ENCODE data around the gene HDHD2.
"Not testable (repeated sequence)": the region's sequence is repeated elsewhere in the genome, so short reads cannot be mapped to it uniquely, and the experiment has no call there.

HDHD2 gene

DNA sequence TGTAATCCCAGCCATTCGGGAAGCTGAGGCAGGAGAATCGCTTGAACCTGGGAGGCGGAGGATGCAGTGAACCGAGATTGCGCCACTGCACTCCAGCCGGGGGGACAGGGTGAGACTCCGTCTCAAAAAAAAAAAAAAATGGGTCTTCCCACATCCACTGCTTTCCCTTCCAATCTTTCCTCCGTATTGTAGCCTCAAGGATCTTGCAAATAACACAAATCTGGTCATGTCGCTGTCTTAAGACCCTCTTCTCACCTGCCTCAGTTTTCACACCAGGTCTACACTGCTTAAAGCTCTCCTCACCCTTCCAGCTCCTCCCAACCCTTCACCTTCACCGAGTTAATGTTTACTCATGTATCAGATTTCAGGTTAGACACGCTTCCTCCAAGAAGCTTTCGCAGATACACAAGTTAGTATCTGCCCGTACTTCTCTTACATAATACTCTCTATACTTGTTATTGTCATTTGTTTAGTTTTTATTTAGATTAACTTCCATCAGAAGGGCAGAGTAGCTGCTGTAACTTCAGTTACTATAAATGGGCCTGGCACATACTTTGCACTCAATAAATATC is 24.3 kb upstream of the HDHD2 start:
- no peak overlapping the region for H3K27ac ChIP-seq (ENCODE audit: low read depth, low read length)
- no peak overlapping the region for H3K9ac ChIP-seq (ENCODE audit: low read depth, low read length)

DNA sequence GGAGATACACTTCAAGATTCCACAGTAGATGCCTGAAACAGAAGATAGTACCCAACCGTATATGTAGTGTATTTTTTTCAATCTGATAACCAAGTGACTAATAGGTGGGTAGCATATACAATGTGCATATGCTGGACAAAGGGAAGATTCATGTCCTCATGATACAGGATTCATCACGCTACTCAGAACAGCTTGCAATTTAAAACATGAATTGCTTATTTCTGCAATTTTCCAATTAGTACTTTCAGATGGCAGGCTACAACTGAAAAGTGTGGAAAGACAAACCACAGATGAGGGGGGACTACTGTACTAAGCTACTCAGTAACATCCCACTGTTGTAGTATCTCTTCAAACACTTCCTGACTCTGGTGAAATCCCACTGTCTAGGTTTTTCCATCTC is 22.2 kb upstream of the HDHD2 start:
- Histone ChIP-seq H3K4me1 (ENCODE audit: control insufficient read depth, insufficient read depth, low read length) (peaks cover 9% of the 10 kb centered on the region; the same call in 1 of the 2 replicates), H3K4me3 (ENCODE audit: low read depth, low read length) (no peak overlapping the region), H3K27ac (ENCODE audit: low read depth, low read length) (no peak overlapping the region), H3K27me3 (ENCODE audit: control insufficient read depth, insufficient read depth, low read length) (no peaks in the 10 kb centered on the region), H3K36me3 (ENCODE audit: control insufficient read depth, insufficient read depth, low read length) (peaks cover 12% of the 10 kb centered on the region; the same call in 1 of the 2 replicates), H3K9me3 (ENCODE audit: control insufficient read depth, insufficient read depth, low read length) (no peaks in the 10 kb centered on the region), H3K9ac (ENCODE audit: low read depth, low read length) (no peak overlapping the region)

More for the DNA sequence above, 24.3 kb upstream of the HDHD2 start:
- H3K27me3 ChIP-seq (ENCODE audit: control insufficient read depth, insufficient read depth, low read length) = no peaks in the 10 kb centered on the region
- no peaks in the 10 kb centered on the region for H3K9me3 ChIP-seq (ENCODE audit: control insufficient read depth, insufficient read depth, low read length)
- peaks cover 12% of the 10 kb centered on the region; the same call in 1 of the 2 replicates for H3K36me3 ChIP-seq (ENCODE audit: control insufficient read depth, insufficient read depth, low read length)
- peaks cover 12% of the 10 kb centered on the region for H3K4me1 ChIP-seq (ENCODE audit: control insufficient read depth, insufficient read depth, low read length)
- H3K4me3 ChIP-seq (ENCODE audit: low read depth, low read length) = peak overlapping the region; percentile 97

DNA sequence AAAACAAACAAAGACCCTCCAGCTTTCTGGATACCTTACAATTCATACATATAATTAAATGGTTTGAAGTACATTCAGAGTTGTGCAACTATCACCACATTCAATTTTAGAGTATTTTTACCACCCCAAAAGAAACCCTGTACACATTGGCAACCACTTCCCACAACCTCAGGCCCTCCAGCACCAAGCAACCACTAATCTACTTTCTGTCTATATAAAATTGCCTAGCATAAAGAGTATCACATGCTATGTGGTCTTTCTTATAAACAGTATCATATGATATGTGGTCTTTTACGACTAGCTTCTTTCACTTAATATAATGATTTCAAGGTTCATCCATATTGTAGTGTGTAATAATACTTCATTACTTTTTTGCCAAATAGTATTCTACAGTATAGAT is 18.6 kb upstream of the HDHD2 start:
- no peak overlapping the region for H3K4me3 ChIP-seq (ENCODE audit: low read depth, low read length)
- H3K27me3 ChIP-seq (ENCODE audit: control insufficient read depth, insufficient read depth, low read length) = no peaks in the 10 kb centered on the region
- no peak overlapping the region for H3K27ac ChIP-seq (ENCODE audit: low read depth, low read length)
- no peaks in the 10 kb centered on the region for H3K4me1 ChIP-seq (ENCODE audit: control insufficient read depth, insufficient read depth, low read length)
- H3K36me3 ChIP-seq (ENCODE audit: control insufficient read depth, insufficient read depth, low read length) = peaks cover 17% of the 10 kb centered on the region; the same call in 1 of the 2 replicates
- H3K9me3 ChIP-seq (ENCODE audit: control insufficient read depth, insufficient read depth, low read length) = no peaks in the 10 kb centered on the region
- no peak overlapping the region for H3K9ac ChIP-seq (ENCODE audit: low read depth, low read length)

DNA sequence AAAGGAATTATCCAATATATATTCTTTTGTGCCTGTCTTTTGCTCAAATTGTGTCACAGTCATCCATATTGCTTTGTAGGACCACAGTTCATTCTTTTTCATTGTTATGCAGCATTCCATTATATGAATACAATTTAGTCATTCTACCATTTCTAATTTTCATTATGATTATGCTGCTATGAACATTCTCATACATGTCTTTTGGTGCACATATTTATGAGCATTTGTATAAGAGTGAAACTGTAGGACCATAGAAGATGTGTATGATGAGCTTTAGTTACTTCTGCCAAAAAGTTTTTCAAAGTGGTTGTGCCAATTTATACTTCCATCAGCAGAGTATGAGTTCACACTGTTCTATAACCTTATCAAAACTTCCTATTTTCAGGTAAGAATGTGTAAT is 18.2 kb upstream of the HDHD2 start:
- H3K9ac ChIP-seq (ENCODE audit: low read depth, low read length) = no peak overlapping the region
- peaks cover 17% of the 10 kb centered on the region; the same call in 1 of the 2 replicates for H3K36me3 ChIP-seq (ENCODE audit: control insufficient read depth, insufficient read depth, low read length)
- no peak overlapping the region for H3K27ac ChIP-seq (ENCODE audit: low read depth, low read length)
- H3K27me3 ChIP-seq (ENCODE audit: control insufficient read depth, insufficient read depth, low read length) = no peaks in the 10 kb centered on the region
- H3K4me1 ChIP-seq (ENCODE audit: control insufficient read depth, insufficient read depth, low read length) = no peaks in the 10 kb centered on the region
- no peaks in the 10 kb centered on the region for H3K9me3 ChIP-seq (ENCODE audit: control insufficient read depth, insufficient read depth, low read length)
- no peak overlapping the region for H3K4me3 ChIP-seq (ENCODE audit: low read depth, low read length)

- H3K36me3 ChIP-seq (ENCODE audit: control insufficient read depth, insufficient read depth, low read length) = 0 out of 2 replicates have a peak, but pooled peaks cover 7% of the 10 kb centered on the region
- peaks cover 2% of the 10 kb centered on the region; the same call in 1 of the 2 replicates for H3K4me1 ChIP-seq (ENCODE audit: control insufficient read depth, insufficient read depth, low read length)
- H3K27me3 ChIP-seq (ENCODE audit: control insufficient read depth, insufficient read depth, low read length) = no peaks in the 10 kb centered on the region
- H3K27ac ChIP-seq (ENCODE audit: low read depth, low read length) = no peak overlapping the region
- H3K4me3 ChIP-seq (ENCODE audit: low read depth, low read length) = no peak overlapping the region
- H3K9me3 ChIP-seq (ENCODE audit: control insufficient read depth, insufficient read depth, low read length) = no peaks in the 10 kb centered on the region
- H3K9ac ChIP-seq (ENCODE audit: low read depth, low read length) = no peak overlapping the region
These were observed 16.0 kb upstream of the HDHD2 start for GRCh38 chr18:47166294-47166693.

GRCh38 chr18:47163241-47163640 is 12.9 kb upstream of the HDHD2 start:
- Histone ChIP-seq H3K27ac (ENCODE audit: low read depth, low read length) (no peak overlapping the region), H3K27me3 (ENCODE audit: control insufficient read depth, insufficient read depth, low read length) (no peaks in the 10 kb centered on the region), H3K4me3 (ENCODE audit: low read depth, low read length) (no peak overlapping the region), H3K4me1 (ENCODE audit: control insufficient read depth, insufficient read depth, low read length) (peaks cover 13% of the 10 kb centered on the region; the same call in 1 of the 2 replicates), H3K36me3 (ENCODE audit: control insufficient read depth, insufficient read depth, low read length) (0 out of 2 replicates have a peak, but pooled peaks cover 4% of the 10 kb centered on the region), H3K9ac (ENCODE audit: low read depth, low read length) (no peak overlapping the region), H3K9me3 (ENCODE audit: control insufficient read depth, insufficient read depth, low read length) (no peaks in the 10 kb centered on the region)

GRCh38 chr18:47160256-47160655 is 10.0 kb upstream of the HDHD2 start:
- Histone ChIP-seq H3K9me3 (ENCODE audit: control insufficient read depth, insufficient read depth, low read length) (no peaks in the 10 kb centered on the region), H3K4me3 (ENCODE audit: low read depth, low read length) (no peak overlapping the region), H3K4me1 (ENCODE audit: control insufficient read depth, insufficient read depth, low read length) (peaks cover 13% of the 10 kb centered on the region; the same call in 1 of the 2 replicates), H3K9ac (ENCODE audit: low read depth, low read length) (no peak overlapping the region), H3K36me3 (ENCODE audit: control insufficient read depth, insufficient read depth, low read length) (peaks cover 15% of the 10 kb centered on the region), H3K27ac (ENCODE audit: low read depth, low read length) (no peak overlapping the region), H3K27me3 (ENCODE audit: control insufficient read depth, insufficient read depth, low read length) (no peaks in the 10 kb centered on the region)

DNA sequence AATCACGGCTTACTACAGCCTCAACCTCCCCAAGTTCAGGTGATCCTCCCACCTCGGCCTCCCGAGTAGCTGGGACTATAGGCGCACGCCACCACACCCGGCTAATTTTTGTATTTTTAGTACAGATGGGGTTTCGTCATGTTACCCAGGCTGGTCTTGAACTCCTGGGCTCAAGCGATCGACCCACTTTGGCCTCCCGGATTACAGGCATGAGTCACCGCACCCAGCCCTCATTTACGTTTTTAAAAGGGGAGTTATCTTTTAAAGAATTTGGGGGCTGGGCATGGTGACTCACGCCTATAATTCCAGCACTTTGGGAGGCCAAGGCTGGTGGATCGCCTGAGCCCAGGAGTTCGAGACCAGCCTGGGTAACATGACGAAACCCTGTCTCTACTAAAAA is 8.1 kb upstream of the HDHD2 start:
- H3K4me3 ChIP-seq (ENCODE audit: low read depth, low read length); H3K9ac ChIP-seq (ENCODE audit: low read depth, low read length); H3K9me3 ChIP-seq (ENCODE audit: control insufficient read depth, insufficient read depth, low read length); H3K27me3 ChIP-seq (ENCODE audit: control insufficient read depth, insufficient read depth, low read length): not testable (repeated sequence)
- peaks cover 26% of the 10 kb centered on the region for H3K36me3 ChIP-seq (ENCODE audit: control insufficient read depth, insufficient read depth, low read length)
- peak overlapping the region; percentile 27 for H3K27ac ChIP-seq (ENCODE audit: low read depth, low read length)
- peaks cover 13% of the 10 kb centered on the region; the same call in 1 of the 2 replicates for H3K4me1 ChIP-seq (ENCODE audit: control insufficient read depth, insufficient read depth, low read length)

DNA sequence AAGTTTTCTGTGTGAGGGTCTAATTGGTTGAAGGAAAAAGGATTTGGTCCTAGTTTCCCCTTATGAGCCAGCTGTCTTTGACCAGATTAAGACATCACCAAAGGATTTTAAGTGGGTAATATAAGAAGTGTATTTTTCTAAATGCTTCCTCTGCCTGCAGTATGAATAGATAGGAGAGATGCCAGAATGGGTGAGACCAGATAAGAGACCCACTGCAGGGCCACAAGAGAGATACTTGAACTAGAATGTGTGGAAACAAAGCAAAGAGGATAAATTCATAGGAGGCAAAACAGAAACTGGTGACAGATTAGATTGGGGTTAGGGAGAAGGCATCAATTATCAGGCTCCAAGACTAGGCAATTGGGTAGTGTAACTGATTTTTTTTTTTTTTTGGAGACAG is 1.1 kb upstream of the HDHD2 start:
- H3K4me3 ChIP-seq (ENCODE audit: low read depth, low read length) = peak overlapping the region; percentile 95
- H3K4me1 ChIP-seq (ENCODE audit: control insufficient read depth, insufficient read depth, low read length) = peaks cover 6% of the 10 kb centered on the region
- no peaks in the 10 kb centered on the region for H3K27me3 ChIP-seq (ENCODE audit: control insufficient read depth, insufficient read depth, low read length)
- peaks cover 25% of the 10 kb centered on the region for H3K36me3 ChIP-seq (ENCODE audit: control insufficient read depth, insufficient read depth, low read length)
- 0 out of 2 replicates have a peak overlapping the region, but pooled peaks have one; percentile 80 for H3K9ac ChIP-seq (ENCODE audit: low read depth, low read length)
- H3K27ac ChIP-seq (ENCODE audit: low read depth, low read length) = no peak overlapping the region
- H3K9me3 ChIP-seq (ENCODE audit: control insufficient read depth, insufficient read depth, low read length) = no peaks in the 10 kb centered on the region

DNA sequence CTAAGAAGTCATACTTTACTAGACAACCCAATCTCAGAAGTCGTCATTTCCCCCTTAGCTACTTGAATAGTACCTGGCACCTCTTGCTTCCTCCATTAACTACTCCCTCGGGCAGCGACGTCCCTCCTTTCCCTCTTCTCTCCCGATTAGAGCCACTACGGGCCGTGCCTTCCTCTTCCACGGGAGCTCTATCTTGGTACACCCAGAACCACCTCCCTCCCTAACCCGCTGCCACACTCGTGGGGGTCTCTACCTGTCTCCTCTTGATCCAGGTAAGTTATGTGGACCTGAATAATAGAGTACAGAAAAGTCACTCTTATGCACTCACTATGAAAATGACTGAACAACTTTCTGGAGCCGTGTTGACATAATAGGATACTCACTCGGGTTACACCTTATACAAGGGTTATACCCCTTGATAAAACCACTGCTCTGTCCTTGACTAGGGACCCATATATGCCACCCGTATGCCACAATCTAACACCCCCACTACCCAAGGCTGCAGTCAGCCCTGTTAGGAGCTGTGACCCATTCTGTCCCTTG is 595 bp upstream of the HDHD2 start:
- no peaks in the 10 kb centered on the region for H3K9me3 ChIP-seq (ENCODE audit: control insufficient read depth, insufficient read depth, low read length)
- H3K36me3 ChIP-seq (ENCODE audit: control insufficient read depth, insufficient read depth, low read length) = peaks cover 21% of the 10 kb centered on the region
- no peaks in the 10 kb centered on the region for H3K27me3 ChIP-seq (ENCODE audit: control insufficient read depth, insufficient read depth, low read length)
- H3K4me1 ChIP-seq (ENCODE audit: control insufficient read depth, insufficient read depth, low read length) = peaks cover 6% of the 10 kb centered on the region
- peak overlapping the region; percentile 90 for H3K27ac ChIP-seq (ENCODE audit: low read depth, low read length)
- peak overlapping the region; percentile 80 for H3K9ac ChIP-seq (ENCODE audit: low read depth, low read length)
- H3K4me3 ChIP-seq (ENCODE audit: low read depth, low read length) = peak overlapping the region; percentile 95

DNA sequence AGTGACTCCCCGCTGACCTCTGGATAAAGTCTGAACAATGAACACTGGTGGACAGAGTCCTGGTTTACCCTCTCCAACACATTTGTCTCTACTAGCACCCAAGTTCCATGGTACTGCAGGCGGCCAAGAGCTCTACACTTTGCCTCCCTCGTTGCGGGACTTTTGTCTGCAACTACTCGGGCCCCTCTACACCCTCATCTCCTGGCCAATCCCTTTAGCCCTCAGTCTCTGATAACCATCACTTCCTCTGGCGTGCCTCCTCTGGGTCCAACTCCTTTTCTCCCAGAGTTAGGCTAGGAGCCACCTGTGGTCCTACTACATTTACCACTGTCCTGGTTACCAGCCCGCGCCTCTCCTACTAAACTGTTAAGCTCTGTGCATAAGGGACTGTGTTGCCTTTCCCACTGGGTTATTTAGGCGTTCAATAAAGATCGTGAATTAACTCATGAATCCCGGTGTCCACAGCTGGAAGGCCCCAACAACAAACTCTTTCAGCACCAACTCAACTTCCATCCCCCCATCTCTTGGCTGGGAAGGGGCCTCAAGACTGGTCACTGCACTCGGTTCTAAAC is 757 bp downstream of the HDHD2 start:
- no peaks in the 10 kb centered on the region for H3K9me3 ChIP-seq (ENCODE audit: control insufficient read depth, insufficient read depth, low read length)
- H3K27me3 ChIP-seq (ENCODE audit: control insufficient read depth, insufficient read depth, low read length) = no peaks in the 10 kb centered on the region
- peak overlapping the region; percentile 36 for H3K9ac ChIP-seq (ENCODE audit: low read depth, low read length)
- H3K4me3 ChIP-seq (ENCODE audit: low read depth, low read length) = peak overlapping the region; percentile 95
- peak overlapping the region; percentile 90 for H3K27ac ChIP-seq (ENCODE audit: low read depth, low read length)
- H3K4me1 ChIP-seq (ENCODE audit: control insufficient read depth, insufficient read depth, low read length) = peaks cover 6% of the 10 kb centered on the region
- H3K36me3 ChIP-seq (ENCODE audit: control insufficient read depth, insufficient read depth, low read length) = peaks cover 8% of the 10 kb centered on the region
